HepG2 (cell line): Measurements from ENCODE around the gene HSD3B1. TPM values are rescaled to one million over a fixed set of nuclear protein-coding genes. Genes with fewer than 3 reads are reported as not detected.

Experiments
- ATAC-seq: fragments of 200-7000 bp; cut with Tn5 transposase; 3 replicates; pipeline ENCODE4 v1.9.1; 2020; ENCODE audit warnings: mild to moderate bottlenecking, moderate library complexity
- BruUV-seq: library from RNA; stranded (reverse); fragments of 400-500 nt; replicated peaks from 2 replicates; lab custom pipeline; 2021; lab: Mats Ljungman, UMichigan
- CTCF ChIA-PET: fragments of 300-600 bp; formaldehyde crosslinking; extraction: SDS; loops from one replicate; lab custom pipeline; 2021; ENCODE audit warnings: low total read pairs, inconsistent platforms, low intra/inter-chr PET ratio; lab: Yijun Ruan, JAX
- POLR2A ChIA-PET: fragments of 350-600 bp; sonication (Branson Sonifier 250); formaldehyde crosslinking; loops from one replicate; lab custom pipeline; 2020; ENCODE audit warnings: antibody characterized with exemption, inconsistent platforms; lab: Yijun Ruan, JAX
- DNase-seq: peaks from one replicate; pipeline ENCODE4 v3.0.0-alpha.2; 2015; ENCODE audit warnings: low spot score
- FAIRE-seq: peaks from 3 replicates; lab custom pipeline; 2011; peaks lifted over from hg19 to GRCh38; lab: Jason Lieb, UNC
- H2AFZ ChIP-seq: one replicate; pipeline ENCODE4 v1.6.1; 2011; ENCODE audit warnings: low read length, inconsistent platforms
- H3K27ac ChIP-seq: fragments of 300-600 bp; 3 replicates; pipeline ENCODE4 v1.8.0; 2011; ENCODE audit warnings: mixed run types, mild to moderate bottlenecking, mixed read lengths, low read length, inconsistent platforms; ENCODE audit not compliant: insufficient read depth; ENCODE audit errors: extremely low read length
- H3K27me3 ChIP-seq, 2 experiments: fragments of 200-600 bp in 1 of 2; 2 replicates in 1 of 2; 3 replicates in 1 of 2; pipeline versions ENCODE4 v1.6.0 to v1.8.0; 2011; ENCODE audit warnings: low read length in 2 of 2, mild to moderate bottlenecking in 2 of 2, moderate library complexity in 2 of 2, inconsistent platforms in 1 of 2; ENCODE audit not compliant: insufficient read depth in 2 of 2, control insufficient read depth in 1 of 2
- H3K36me3 ChIP-seq, 2 experiments: fragments of 200-600 bp in 1 of 2; replicated peaks in 1 of 2; 2 replicates in 1 of 2; 3 replicates in 1 of 2; pipeline versions ENCODE4 v1.5.1 to v1.8.0; 2011; ENCODE audit warnings: low read length in 2 of 2, inconsistent platforms in 1 of 2; ENCODE audit not compliant: insufficient read depth in 2 of 2, control insufficient read depth in 1 of 2
- H3K4me1 ChIP-seq: 2 replicates; pipeline ENCODE4 v1.5.1; 2012; ENCODE audit warnings: low read length, inconsistent platforms; ENCODE audit not compliant: insufficient read depth
- H3K4me2 ChIP-seq: 2 replicates; pipeline ENCODE4 v1.6.0; 2011; ENCODE audit warnings: low read depth, low read length, inconsistent platforms
- H3K4me3 ChIP-seq, 3 experiments: fragments of 200-600 bp in 1 of 3; sonication (generic), shearing (Covaris generic) in 1 of 3; replicated peaks in 1 of 3; 2 replicates each; pipeline ENCODE4 v1.5.1; 2011 to 2016; ENCODE audit warnings: low read length in 3 of 3, inconsistent platforms in 2 of 3, low read depth in 2 of 3, mild to moderate bottlenecking in 2 of 3, control low read depth in 1 of 3, mixed read lengths in 1 of 3; ENCODE audit not compliant: insufficient read depth in 1 of 3
- H3K79me2 ChIP-seq: one replicate; pipeline ENCODE4 v1.6.1; 2011; ENCODE audit warnings: low read length, inconsistent platforms; ENCODE audit not compliant: insufficient read depth
- H3K9ac ChIP-seq: 2 replicates; pipeline ENCODE4 v1.6.0; 2011; ENCODE audit warnings: mild to moderate bottlenecking, low read depth, low read length, inconsistent platforms; ENCODE audit not compliant: insufficient read depth
- H3K9me3 ChIP-seq: 2 replicates; pipeline ENCODE4 v1.5.1; 2012; ENCODE audit warnings: mild to moderate bottlenecking, low read length
- H4K20me1 ChIP-seq: 2 replicates; pipeline ENCODE4 v1.6.0; 2011; ENCODE audit warnings: inconsistent platforms, mild to moderate bottlenecking, low read length, moderate library complexity; ENCODE audit not compliant: insufficient read depth
- EED ChIP-seq: sonication (generic); formaldehyde crosslinking; IDR thresholded peaks from 2 replicates; pipeline ENCODE4 v1.5.0; 2020; ENCODE audit warnings: mild to moderate bottlenecking, missing genetic modification reagents
- FLYWCH1 ChIP-seq: sonication (generic); formaldehyde crosslinking; IDR thresholded peaks from 2 replicates; pipeline ENCODE4 v1.8.1; 2023; ENCODE audit warnings: mild to moderate bottlenecking, missing genetic modification reagents
- MTF1 ChIP-seq: sonication (generic); formaldehyde crosslinking; IDR thresholded peaks from 2 replicates; pipeline ENCODE4 v1.5.0; 2020; ENCODE audit warnings: missing genetic modification reagents
- NCOA5 ChIP-seq: sonication (generic); formaldehyde crosslinking; IDR thresholded peaks from 2 replicates; pipeline ENCODE4 v1.4.0; 2020; ENCODE audit warnings: missing genetic modification reagents
- PBX2 ChIP-seq: IDR thresholded peaks from 2 replicates; pipeline ENCODE4 v1.6.1; 2016; ENCODE audit warnings: control low read depth
- PHF21A ChIP-seq: sonication (generic); formaldehyde crosslinking; IDR thresholded peaks from 2 replicates; pipeline ENCODE4 v1.5.0; 2020; ENCODE audit warnings: mild to moderate bottlenecking, missing genetic modification reagents
- PHF8 ChIP-seq: sonication (generic); formaldehyde crosslinking; IDR thresholded peaks from 2 replicates; pipeline ENCODE4 v1.5.0; 2020; ENCODE audit warnings: missing genetic modification reagents
- ZFP41 ChIP-seq: sonication (generic); formaldehyde crosslinking; IDR thresholded peaks from 2 replicates; pipeline ENCODE4 v1.4.0; 2020; ENCODE audit warnings: mild to moderate bottlenecking, missing genetic modification reagents, borderline replicate concordance
- ZMYM4 ChIP-seq: sonication (generic); formaldehyde crosslinking; IDR thresholded peaks from 2 replicates; pipeline ENCODE4 v1.8.1; 2023; ENCODE audit warnings: mild to moderate bottlenecking, missing genetic modification reagents
- ZNF326 ChIP-seq: sonication (generic); formaldehyde crosslinking; IDR thresholded peaks from 2 replicates; pipeline ENCODE4 v1.4.0; 2020; ENCODE audit warnings: missing genetic modification reagents, borderline replicate concordance
- ZNF572 ChIP-seq: sonication (generic); formaldehyde crosslinking; IDR thresholded peaks from 2 replicates; pipeline ENCODE4 v1.5.1; 2020; ENCODE audit warnings: mild to moderate bottlenecking, missing genetic modification reagents
- ZNF790 ChIP-seq: sonication (generic); formaldehyde crosslinking; IDR thresholded peaks from 2 replicates; pipeline ENCODE4 v1.8.0; 2022; ENCODE audit warnings: missing genetic modification reagents, mild to moderate bottlenecking, borderline replicate concordance
- ZNF879 ChIP-seq: sonication (generic); formaldehyde crosslinking; IDR thresholded peaks from 2 replicates; pipeline ENCODE4 v1.8.1; 2023; ENCODE audit warnings: missing genetic modification reagents
- WGBS: methylation state at CpG from one replicate; pipeline ENCODE4 v1.1.6; 2017; ENCODE audit warnings: low lambda C conversion rate; 5-methylcytosine and 5-hydroxymethylcytosine counted together
- in situ Hi-C: cut with HindIII; loops from 2 replicates; pipeline ENCODE4 v1.10.0; 2017; ENCODE audit warnings: low pct_unique_long_range_greater_than_20kb; ENCODE audit not compliant: extremely low pct_ligation_motif_present
- intact Hi-C: fragments of 100-400 bp; cut with micrococcal nuclease; formaldehyde crosslinking; loops from one replicate; pipeline ENCODE4 v1.10.0; 2022; ENCODE audit not compliant: unreplicated experiment
- polyA plus RNA-seq, 8 experiments: library from polyadenylated mRNA; depleted of rRNA in 3 of 8; stranded (reverse) in 7 of 8; unstranded in 1 of 8; fragments of >200 nt; fragmentation: Illumina TruSeq in 4 of 8; extraction: Trizol in 4 of 8; gene quantifications; 2 replicates each; pipeline versions ENCODE4 v1.2.1 to v1.2.3, GENCODE V29; 2011 to 2016; ENCODE audit warnings: low read depth in 4 of 8, missing spikeins in 1 of 8, mixed read lengths in 1 of 8; ENCODE audit not compliant: insufficient read depth in 1 of 8
- total RNA-seq, 5 experiments: library from RNA; depleted of rRNA; stranded (reverse); fragments of >200 nt; fragmentation: Illumina TruSeq; extraction: Trizol; gene quantifications; 2 replicates each; pipeline ENCODE4 v1.2.3, GENCODE V29; 2016; ENCODE audit warnings: low read depth in 1 of 5
- TF ChIP-seq, protein P1 (sequence below): sonication (generic); formaldehyde crosslinking; conservative IDR thresholded peaks from 2 replicates; pipeline ENCODE4 v1.4.0; 2020; ENCODE audit warnings: missing genetic modification reagents
- TF ChIP-seq, protein P2 (sequence below): IDR thresholded peaks from 2 replicates; pipeline ENCODE4 v1.6.1; 2012; ENCODE audit warnings: inconsistent platforms

HSD3B1 gene
- total and polyA plus RNA-seq, 2 of the 13 experiments (the other 11 are each of a cell fraction or from before 2014, with no cell fraction given), result not detected

- CTCF ChIA-PET, result no interaction called here
- no peak for FAIRE-seq
- WGBS, result 2% methylated on average over 2 of the region's 2 CpGs
Measured at GRCh38 chr1:119463569-119463968, 43.4 kb upstream of the HSD3B1 start.

More at GRCh38 chr1:119463569-119463968, 43.4 kb upstream of the HSD3B1 start:
- no peaks in the 10 kb centered on the region for H3K79me2 ChIP-seq
- peaks cover 28% of the 10 kb centered on the region for H3K4me1 ChIP-seq
- no TSS peak for BruUV-seq
- no peak overlapping the region for H3K27ac ChIP-seq
- in situ Hi-C loops, result no loop called here
- H3K9me3 ChIP-seq, result no peaks in the 10 kb centered on the region
- H2AFZ ChIP-seq, result no peak overlapping the region
- no peaks in the 10 kb centered on the region for H3K27me3 ChIP-seq
- H4K20me1 ChIP-seq, result no peaks in the 10 kb centered on the region
- POLR2A ChIA-PET, result no interaction called here
- no peak overlapping the region for H3K4me3 ChIP-seq
- no peak overlapping the region for H3K9ac ChIP-seq
- ATAC-seq (no peak), DNase-seq (no peak)
- H3K4me2 ChIP-seq, result no peak overlapping the region
- TF ChIP-seq, protein P1, sequence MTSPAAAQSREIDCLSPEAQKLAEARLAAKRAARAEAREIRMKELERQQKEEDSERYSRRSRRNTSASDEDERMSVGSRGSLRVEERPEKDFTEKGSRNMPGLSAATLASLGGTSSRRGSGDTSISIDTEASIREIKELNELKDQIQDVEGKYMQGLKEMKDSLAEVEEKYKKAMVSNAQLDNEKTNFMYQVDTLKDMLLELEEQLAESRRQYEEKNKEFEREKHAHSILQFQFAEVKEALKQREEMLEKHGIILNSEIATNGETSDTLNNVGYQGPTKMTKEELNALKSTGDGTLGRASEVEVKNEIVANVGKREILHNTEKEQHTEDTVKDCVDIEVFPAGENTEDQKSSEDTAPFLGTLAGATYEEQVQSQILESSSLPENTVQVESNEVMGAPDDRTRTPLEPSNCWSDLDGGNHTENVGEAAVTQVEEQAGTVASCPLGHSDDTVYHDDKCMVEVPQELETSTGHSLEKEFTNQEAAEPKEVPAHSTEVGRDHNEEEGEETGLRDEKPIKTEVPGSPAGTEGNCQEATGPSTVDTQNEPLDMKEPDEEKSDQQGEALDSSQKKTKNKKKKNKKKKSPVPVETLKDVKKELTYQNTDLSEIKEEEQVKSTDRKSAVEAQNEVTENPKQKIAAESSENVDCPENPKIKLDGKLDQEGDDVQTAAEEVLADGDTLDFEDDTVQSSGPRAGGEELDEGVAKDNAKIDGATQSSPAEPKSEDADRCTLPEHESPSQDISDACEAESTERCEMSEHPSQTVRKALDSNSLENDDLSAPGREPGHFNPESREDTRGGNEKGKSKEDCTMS, result no peak
- no peak for TF ChIP-seq ZNF879 (CRISPR knock-in tag)
- no peak for TF ChIP-seq EED
- TF ChIP-seq PHF21A, result no peak
- TF ChIP-seq, protein P2, sequence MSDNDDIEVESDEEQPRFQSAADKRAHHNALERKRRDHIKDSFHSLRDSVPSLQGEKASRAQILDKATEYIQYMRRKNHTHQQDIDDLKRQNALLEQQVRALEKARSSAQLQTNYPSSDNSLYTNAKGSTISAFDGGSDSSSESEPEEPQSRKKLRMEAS, result no peak
- no peak for TF ChIP-seq PHF8
- no peak for TF ChIP-seq ZNF572
- TF ChIP-seq ZNF326 (CRISPR knock-in tag), result no peak
- no peak for TF ChIP-seq PBX2 (CRISPR knock-in tag)
- TF ChIP-seq ZNF790 (CRISPR knock-in tag), result no peak
- TF ChIP-seq ZFP41 (CRISPR knock-in tag), result no peak
- no peak for TF ChIP-seq MTF1 (CRISPR knock-in tag)
- TF ChIP-seq FLYWCH1 (CRISPR knock-in tag), result no peak
- no peak for TF ChIP-seq NCOA5
- no peak for TF ChIP-seq ZMYM4
- no peaks in the 10 kb centered on the region for H3K36me3 ChIP-seq
- intact Hi-C loops, result no loop called here
